LNCaP clone FGC (cell line): ENCODE results near the gene KIAA0040.
A peak's percentile ranks its signal among the peaks of the same experiment; 100 is the strongest.

Experiments used
- DNase-seq: peaks from one replicate; pipeline ENCODE4 v3.0.0-alpha.2; 2011; ENCODE audit warnings: low read depth
- H3K4me3 ChIP-seq: 2 replicates; pipeline ENCODE4 v1.5.1; 2011; ENCODE audit warnings: mild to moderate bottlenecking, low read depth, low read length, control low read depth
- TF ChIP-seq, protein P1 (sequence below): IDR thresholded peaks from 2 replicates; pipeline ENCODE4 v1.5.1; 2012; ENCODE audit warnings: mild to moderate bottlenecking; ENCODE audit not compliant: control insufficient read depth, insufficient read depth; ENCODE audit errors: extremely low read depth

Gene KIAA0040

DNA sequence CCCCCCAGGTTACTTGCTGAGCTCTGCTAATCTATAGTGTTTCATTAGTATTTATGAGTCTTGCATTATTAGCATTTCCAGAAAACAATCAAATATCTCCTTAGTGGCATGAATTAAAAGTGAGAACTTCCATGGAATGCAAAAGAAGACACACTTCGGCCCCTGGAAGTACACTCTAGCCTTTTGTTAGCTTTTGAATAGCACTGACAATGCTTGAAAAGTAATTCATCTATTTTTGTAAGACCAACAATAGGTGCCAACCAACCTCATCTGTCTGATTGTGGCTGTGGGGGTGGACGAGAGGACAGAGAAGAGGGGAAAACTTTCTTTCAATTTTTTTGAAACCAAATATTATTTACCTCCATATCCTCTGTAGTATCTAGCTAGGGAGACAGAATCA is 27.8 kb downstream of the KIAA0040 start:
- DNase-seq: no peak

DNA sequence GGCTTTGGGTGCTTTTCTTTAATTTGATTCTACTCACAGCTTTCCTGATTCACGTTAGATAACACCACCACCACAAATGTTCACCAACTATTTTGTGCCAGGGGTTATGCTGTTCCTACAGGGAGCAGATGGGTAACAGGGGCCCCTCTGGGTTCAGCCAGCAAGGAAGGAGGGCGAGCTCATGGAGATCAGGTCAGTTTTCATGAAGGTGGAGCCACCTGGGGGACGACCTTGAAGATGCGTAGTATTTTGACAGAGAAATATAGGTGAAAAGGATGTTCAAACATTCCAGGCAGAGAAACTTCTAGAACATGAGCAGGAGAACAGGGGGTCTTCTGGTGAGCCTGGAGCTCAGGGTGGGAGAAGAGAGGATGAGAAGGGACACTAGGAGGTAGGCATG is 28.9 kb downstream of the KIAA0040 start:
- H3K4me3 ChIP-seq: no peak overlapping the region
- TF ChIP-seq, protein P1, sequence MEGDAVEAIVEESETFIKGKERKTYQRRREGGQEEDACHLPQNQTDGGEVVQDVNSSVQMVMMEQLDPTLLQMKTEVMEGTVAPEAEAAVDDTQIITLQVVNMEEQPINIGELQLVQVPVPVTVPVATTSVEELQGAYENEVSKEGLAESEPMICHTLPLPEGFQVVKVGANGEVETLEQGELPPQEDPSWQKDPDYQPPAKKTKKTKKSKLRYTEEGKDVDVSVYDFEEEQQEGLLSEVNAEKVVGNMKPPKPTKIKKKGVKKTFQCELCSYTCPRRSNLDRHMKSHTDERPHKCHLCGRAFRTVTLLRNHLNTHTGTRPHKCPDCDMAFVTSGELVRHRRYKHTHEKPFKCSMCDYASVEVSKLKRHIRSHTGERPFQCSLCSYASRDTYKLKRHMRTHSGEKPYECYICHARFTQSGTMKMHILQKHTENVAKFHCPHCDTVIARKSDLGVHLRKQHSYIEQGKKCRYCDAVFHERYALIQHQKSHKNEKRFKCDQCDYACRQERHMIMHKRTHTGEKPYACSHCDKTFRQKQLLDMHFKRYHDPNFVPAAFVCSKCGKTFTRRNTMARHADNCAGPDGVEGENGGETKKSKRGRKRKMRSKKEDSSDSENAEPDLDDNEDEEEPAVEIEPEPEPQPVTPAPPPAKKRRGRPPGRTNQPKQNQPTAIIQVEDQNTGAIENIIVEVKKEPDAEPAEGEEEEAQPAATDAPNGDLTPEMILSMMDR: no peak
- DNase-seq: no peak

More for the DNA sequence above, 27.8 kb downstream of the KIAA0040 start:
- TF ChIP-seq, protein P1: no peak
- H3K4me3 ChIP-seq: no peak overlapping the region

DNA sequence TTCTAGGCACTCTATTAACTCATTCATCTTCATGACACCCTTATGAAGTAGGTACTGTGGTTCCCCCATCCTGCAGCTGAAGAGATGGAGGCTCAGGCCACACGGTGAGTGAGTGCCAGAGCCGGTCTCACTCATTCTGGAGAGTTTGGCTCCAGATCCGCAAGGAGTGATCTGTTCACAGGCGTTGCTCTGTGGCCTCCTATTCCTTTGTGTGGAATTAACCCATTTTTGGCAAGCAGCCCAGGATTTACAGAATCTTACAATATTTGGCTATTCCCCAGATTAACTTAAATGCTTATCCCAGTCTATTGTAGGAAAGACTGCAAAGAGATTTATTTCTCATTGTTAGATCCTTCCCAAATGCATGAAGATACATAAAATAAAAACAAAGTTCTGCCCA is 29.6 kb downstream of the KIAA0040 start:
- TF ChIP-seq, protein P1: no peak
- H3K4me3 ChIP-seq: no peak overlapping the region
- peak; percentile 36 for DNase-seq

DNA sequence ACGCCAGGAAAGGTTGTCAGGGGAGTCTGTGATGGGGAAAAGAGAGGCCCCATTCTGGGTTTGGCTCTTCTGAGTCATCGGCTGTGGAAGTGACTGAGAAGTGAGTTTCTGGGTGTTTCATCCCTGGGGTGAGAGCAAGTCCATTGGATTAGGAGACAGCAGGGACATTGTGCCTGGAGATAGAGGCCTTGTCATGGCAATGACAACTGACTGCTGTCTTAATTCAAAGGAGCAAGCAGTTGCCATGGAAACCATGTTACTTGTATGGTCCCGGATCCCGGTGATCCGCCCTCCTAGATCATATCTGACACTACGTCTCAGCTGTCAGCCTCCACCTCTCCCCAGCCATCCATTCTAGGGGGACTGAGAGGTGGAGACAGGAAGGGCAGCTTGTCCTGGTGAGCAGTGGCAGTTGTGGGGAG is 34.4 kb downstream of the KIAA0040 start:
- TF ChIP-seq, protein P1: no peak
- no peak for DNase-seq
- H3K4me3 ChIP-seq: no peak overlapping the region

DNA sequence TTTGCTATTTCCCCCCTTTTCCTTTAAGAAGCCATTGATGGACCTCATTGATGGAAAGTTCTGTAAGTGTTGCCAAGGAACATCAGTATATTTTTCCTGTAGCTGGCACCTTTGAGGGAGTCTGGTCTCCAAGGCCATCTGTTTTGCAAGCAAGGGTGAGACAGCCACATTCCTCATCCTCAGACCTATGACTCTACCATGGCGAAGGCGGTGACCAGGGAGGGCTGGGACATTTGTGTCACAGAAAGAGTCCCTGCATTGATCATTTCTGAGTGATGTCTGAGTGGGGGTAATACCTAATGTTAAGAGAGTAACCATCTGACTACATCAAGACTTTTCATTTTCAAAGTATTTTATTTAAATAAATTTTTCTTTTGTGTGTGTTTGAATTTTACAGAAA is 35.4 kb downstream of the KIAA0040 start:
- DNase-seq: no peak
- TF ChIP-seq, protein P1: no peak
- no peak overlapping the region for H3K4me3 ChIP-seq

DNA sequence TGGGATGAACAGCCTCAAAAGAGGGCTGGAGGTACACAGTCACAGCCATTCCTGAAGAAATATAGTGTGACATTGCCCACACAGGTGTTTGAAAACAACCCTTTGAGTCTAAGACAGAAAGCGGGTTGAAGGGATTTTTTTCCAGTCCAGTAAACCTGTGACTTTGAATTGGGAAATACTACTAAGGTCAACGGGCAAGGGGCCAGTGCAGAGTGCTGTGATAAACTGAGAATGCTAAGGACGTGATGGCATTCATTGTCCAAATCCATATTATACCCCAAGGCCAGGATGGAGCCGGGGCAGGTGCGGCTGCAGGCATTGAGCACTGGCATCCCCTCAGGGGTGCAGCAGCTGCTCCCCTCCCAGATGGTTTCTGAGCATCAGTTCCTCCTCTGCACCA is 36.6 kb downstream of the KIAA0040 start:
- TF ChIP-seq, protein P1: no peak
- no peak for DNase-seq
- no peak overlapping the region for H3K4me3 ChIP-seq

DNA sequence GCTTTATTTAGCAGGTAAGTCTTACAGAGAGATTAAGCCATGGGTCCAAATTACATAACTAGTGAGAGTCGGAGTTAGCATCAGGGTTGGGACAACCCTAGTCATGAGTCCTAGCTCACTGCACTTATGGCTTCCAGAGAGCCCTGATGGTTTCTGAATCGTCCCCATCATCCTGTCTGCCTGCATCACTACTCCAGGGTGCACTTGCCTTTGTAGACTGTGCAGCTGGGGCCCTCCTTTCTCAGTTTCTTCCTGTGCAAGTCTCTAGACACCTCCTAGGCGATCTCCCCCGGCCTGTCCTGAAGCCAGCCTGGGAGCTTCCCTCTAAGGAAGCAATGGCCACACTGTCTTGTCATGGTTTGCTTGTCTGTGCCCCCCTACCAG is 37.1 kb downstream of the KIAA0040 start:
- no peak overlapping the region for H3K4me3 ChIP-seq
- DNase-seq: no peak
- TF ChIP-seq, protein P1: no peak
